Activated CD4-positive, CD25-positive, alpha-beta regulatory T cell (primary cell): ENCODE measurements around the gene SNX27.

ENCODE experiments used
- DNase-seq, 4 experiments: peaks; one replicate each; lab custom pipeline; 2025; lab: John Stamatoyannopoulos, UW

SNX27 gene

GRCh38 chr1:151706464-151707415 lies 94.9 kb downstream of the SNX27 start:
- DNase-seq, result no peak

DNA sequence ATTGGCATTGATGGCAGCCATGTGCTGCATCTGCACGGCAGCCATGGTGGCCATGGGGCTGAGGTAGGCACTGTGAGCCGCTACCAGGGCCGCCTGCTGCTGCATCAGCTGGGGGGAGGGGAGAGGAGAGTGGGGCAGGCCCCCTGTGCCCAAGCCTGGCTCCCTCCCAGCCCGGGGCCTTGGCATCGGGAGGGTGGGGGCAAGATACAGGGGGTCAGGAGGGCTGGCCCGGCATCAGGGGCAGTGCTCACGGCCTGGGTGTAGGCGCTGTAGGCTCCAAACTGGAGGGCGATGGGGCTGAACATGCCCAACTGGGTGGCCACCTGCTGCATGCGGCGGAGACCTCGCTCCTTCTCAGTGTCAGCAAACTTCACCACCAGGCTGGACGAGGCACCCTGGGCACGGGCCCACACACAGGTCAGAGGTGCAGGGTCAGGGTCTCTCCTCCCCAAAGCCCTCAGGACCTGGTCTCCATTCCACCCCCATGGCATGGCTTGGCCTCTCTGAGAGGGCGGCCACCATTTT lies 95.8 kb downstream of the SNX27 start:
- no peak for DNase-seq

- DNase-seq, result no peak
These were observed 97.0 kb downstream of the SNX27 start for GRCh38 chr1:151708891-151709290.

DNA sequence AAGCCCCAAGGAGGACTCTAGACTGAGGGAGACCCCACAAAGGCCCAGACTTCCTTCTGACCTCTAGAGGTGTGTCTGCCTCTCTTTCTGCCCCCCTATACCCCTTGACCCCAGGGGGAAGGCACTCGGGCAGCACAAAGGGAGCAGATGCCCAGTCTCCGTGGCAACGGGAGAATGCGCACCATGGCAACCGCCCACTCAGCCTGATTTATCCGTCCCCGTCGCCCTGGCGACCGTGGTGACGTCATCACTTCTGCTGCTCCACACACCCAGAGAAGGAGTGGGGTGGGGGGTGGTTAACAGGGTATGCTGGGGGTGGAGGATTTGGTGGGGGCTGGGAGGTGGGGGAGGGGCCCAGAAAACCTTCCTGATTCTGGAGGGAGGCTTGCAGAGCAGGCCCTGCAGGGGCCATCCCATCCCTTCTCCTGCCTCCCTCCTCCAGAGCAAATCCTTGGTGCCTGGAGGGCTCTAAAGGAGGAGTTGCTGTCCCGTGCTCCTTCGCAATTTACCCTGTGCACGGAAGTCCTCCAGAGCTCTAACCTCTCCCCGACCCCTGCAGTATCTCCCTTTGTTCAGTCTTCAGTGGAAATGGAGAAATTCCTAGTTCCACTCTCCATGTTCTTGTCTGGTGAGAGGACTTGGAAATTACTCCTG lies 98.5 kb downstream of the SNX27 start:
- no peak for DNase-seq

- no peak for DNase-seq
These were observed 99.4 kb downstream of the SNX27 start for GRCh38 chr1:151711044-151711800.

GRCh38 chr1:151711951-151712350 lies 100.1 kb downstream of the SNX27 start:
- DNase-seq, result no peak

DNA sequence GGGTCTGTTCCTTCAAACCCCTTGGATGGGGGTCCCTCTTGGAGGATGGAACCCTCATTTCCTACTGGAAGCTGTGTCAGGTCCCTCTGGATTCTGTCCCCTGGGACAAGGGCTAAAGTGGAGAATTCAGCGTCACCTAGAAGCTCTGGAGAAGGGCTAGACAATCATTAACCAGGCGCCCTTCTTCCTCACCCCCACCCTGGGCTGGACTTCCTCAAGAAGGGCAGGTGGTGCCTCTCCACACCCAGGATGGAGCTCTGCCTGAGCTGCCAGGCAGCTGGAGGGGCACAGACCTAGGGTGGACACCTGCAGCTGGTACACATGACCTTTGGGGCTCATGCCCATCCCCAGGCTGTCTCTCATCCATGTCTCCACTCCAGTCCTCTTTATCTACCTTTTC lies 101.2 kb downstream of the SNX27 start:
- DNase-seq, result no peak

- no peak for DNase-seq
These were observed 102.0 kb downstream of the SNX27 start for GRCh38 chr1:151713874-151714273.

DNA sequence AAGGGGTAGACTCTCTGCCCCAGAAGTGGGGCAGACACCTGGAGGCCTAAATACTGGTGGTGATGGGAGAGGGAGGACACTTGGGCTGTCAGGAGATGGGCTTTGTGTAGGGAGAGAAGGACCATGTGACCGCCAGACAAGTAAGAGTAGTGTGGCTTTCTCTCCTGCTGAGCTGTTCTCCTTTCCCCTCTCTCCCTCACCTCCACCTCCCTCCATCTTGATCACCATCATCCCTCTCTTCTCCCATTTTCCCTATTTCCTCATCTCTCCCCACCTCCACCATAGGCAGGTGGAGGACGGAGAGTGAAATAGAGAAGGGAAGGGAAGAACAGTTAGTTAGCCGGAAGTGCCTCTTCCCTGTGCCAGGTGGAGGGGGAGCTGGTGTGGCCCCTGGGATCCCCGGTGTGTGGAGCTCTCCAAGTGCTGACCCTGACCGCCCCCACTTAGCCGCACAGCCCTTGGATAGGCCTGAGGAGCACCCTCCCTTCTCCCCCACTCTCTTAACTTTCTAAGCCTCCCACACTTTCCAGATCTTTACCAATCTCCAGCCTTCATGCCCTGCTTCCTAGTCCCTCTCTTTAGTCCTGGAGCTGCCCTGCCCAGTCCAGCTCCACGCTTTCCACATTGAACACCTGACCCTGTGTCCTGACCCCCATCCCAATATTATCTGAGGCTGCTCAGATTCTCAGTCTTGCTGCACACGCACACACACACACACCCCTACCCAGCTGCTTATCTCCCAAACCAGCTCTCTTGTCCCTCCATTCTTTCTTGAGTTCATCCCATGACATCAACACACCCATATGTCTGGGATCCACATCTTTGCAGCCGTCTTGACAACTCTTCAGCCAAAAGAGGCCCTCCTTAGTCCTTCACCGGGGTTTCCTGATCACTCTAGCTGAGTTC lies 103.2 kb downstream of the SNX27 start:
- DNase-seq, result no peak

DNA sequence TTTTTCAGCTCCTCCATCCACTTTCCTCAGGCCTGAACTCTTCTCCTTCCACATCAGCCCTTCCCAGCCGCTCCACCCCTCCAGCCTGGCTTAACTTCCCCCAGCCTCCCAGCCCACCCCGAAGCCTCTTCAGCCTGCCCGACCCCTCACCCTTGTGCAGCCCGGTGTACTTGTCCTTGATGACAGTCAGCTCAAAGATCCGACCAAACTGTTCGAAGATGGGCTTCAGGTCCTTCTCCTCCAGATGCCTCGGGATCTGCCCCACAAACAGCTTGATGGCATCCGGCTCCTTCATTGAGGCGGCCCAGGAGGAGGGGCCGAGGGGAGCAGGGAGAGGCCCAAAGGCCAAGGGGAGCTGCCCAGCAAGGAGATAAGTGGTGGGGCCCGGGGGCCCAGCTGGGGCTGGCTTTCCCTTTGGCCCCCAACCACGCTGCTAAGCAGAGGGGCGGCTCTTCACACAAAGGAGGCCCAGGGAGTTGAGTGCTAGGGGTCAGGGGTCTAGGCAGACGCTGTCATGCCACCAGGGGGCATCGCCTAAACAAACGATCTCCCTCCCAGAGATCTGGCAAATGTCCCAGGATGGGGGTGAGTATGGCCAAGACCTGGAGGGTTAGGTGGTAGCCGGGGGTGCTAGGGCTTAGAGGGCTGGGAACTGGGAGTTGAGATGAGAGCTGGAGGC lies 104.0 kb downstream of the SNX27 start:
- DNase-seq, result no peak

- no peak for DNase-seq
These were observed 104.5 kb downstream of the SNX27 start for GRCh38 chr1:151716405-151716762.

GRCh38 chr1:151716771-151717631 lies 105.2 kb downstream of the SNX27 start, which contains the start of gene CELF3:
Gene CELF3 (minus strand): TSS chr1:151716803. CDS start chr1:151716020, 783 bp downstream.
- no peak for DNase-seq

- no peak for DNase-seq
These were observed 106.2 kb downstream of the SNX27 start for GRCh38 chr1:151718011-151718431.

DNA sequence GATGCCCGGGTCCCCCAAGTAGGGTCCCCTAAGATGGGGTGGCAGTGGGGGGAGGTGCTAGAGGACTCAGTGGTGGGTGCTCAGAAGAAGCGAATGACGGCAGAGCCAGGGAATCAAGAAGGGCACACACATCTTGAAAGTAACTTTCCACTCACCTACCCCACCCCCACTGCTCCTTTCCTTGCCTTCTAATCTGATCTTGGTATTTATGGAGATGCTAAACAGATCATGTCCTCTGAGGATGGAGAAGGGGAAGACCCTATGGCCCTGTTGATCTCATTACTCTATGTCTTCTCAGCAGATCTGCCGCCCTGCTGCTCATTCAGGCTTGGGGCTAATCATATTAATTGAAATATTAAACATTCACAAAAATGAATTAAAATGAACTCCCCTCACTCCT lies 106.8 kb downstream of the SNX27 start:
- no peak for DNase-seq

DNA sequence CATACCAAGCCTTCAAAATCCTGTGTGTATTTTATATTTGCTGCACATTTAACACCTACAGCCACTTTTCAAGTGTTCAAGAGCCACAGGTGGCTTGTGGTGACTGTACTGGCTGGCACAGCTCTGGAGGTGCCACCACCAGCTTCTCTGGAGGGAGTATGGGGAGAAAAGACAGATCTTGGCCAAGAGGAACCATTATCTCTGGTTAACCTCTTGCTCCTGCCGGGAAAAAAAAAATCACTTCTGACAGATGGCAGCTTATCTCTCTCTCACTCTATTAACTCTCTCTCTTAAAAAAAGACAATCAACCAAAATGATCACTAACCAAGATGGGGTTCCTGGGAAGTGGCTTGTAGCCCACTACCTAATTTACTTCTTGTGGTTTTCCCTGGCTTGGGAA lies 108.3 kb downstream of the SNX27 start:
- DNase-seq, result no peak

- no peak for DNase-seq
These were observed 108.7 kb downstream of the SNX27 start for GRCh38 chr1:151720554-151720953.

GRCh38 chr1:151720974-151721787 lies 109.3 kb downstream of the SNX27 start, which contains the start of gene RIIAD1:
Gene RIIAD1 (plus strand): TSS chr1:151721522. CDS start chr1:151721537, 15 bp downstream.
- peak in 1 of 4 experiments; percentile 25 for DNase-seq

DNA sequence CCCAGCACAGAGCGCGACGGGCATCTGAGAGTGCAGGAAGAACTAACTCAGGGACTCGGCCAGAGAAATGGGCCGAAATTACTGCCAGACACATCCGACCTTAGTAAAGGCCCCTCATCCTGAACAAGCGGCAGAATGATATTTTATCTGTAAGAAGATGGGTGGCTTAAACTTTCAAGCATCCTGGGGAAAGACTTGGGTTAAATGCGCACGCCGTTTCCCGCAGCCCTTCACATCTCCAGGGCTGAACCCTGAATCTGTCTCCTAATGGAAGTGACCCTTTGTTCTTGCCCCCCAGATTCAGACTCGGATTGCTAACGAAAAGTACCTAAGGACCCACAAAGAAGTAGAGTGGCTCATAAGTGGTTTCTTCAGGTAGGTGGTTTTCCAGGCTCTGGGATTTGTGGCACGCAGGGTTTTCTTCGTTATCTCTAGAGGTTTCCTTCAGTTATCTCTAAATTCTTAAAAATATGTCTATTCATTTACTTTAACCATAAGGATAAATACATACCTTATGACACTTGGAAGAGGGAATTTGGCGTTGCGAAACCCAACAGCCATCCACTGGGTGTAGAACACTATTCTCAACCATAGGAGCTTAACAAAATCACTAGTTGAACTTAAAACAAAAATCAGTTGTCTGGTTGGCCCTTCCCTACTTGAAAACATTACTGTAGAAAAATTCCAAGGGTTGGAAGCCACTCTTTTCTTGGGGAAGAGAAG lies 110.1 kb downstream of the SNX27 start:
- no peak for DNase-seq
